D721Med (cell line): Measurements from ENCODE around the gene PCED1A.

Experiments used
- DNase-seq: peaks from one replicate; pipeline ENCODE4 v3.0.0; 2011; ENCODE audit warnings: low spot score; ENCODE audit not compliant: insufficient read length
- FAIRE-seq: peaks from 2 replicates; lab custom pipeline; 2011; peaks lifted over from hg19 to GRCh38; lab: Jason Lieb, UNC
- TF ChIP-seq, protein P1 (sequence below): IDR thresholded peaks from 2 replicates; pipeline ENCODE4 v1.5.1; 2012; ENCODE audit warnings: mild to moderate bottlenecking, control low read depth; ENCODE audit not compliant: insufficient read depth; ENCODE audit errors: missing control alignments

The PCED1A gene

DNA sequence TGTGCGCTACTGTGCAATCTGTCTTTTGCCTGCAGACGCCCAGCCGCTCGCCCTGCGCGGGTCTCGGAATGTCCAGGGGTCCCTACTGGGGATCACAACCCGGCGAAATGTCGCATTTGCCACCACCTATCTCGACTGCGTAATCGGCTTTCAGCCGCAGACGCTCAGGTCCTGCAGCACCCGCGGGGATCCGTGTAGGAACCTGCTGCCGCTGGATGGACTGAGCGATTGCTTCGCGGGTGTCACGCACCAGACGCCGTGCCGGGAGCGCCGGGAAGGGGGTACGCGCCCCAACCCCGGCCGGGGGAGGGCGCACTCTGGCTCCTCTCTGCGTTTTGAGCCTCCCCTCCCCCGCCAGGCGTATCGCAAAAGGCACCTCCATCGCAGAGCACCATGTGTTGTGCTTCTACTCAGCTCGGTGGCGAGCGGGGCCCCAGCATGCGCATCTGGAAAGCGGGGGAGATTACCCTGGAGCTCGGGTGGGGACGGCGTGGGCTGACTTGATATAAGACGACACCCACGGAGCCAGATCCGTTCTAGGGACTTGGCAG lies 32.1 kb upstream of the PCED1A start:
- FAIRE-seq (no peak), DNase-seq (no peak)
- TF ChIP-seq, protein P1, sequence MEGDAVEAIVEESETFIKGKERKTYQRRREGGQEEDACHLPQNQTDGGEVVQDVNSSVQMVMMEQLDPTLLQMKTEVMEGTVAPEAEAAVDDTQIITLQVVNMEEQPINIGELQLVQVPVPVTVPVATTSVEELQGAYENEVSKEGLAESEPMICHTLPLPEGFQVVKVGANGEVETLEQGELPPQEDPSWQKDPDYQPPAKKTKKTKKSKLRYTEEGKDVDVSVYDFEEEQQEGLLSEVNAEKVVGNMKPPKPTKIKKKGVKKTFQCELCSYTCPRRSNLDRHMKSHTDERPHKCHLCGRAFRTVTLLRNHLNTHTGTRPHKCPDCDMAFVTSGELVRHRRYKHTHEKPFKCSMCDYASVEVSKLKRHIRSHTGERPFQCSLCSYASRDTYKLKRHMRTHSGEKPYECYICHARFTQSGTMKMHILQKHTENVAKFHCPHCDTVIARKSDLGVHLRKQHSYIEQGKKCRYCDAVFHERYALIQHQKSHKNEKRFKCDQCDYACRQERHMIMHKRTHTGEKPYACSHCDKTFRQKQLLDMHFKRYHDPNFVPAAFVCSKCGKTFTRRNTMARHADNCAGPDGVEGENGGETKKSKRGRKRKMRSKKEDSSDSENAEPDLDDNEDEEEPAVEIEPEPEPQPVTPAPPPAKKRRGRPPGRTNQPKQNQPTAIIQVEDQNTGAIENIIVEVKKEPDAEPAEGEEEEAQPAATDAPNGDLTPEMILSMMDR, result no peak

DNA sequence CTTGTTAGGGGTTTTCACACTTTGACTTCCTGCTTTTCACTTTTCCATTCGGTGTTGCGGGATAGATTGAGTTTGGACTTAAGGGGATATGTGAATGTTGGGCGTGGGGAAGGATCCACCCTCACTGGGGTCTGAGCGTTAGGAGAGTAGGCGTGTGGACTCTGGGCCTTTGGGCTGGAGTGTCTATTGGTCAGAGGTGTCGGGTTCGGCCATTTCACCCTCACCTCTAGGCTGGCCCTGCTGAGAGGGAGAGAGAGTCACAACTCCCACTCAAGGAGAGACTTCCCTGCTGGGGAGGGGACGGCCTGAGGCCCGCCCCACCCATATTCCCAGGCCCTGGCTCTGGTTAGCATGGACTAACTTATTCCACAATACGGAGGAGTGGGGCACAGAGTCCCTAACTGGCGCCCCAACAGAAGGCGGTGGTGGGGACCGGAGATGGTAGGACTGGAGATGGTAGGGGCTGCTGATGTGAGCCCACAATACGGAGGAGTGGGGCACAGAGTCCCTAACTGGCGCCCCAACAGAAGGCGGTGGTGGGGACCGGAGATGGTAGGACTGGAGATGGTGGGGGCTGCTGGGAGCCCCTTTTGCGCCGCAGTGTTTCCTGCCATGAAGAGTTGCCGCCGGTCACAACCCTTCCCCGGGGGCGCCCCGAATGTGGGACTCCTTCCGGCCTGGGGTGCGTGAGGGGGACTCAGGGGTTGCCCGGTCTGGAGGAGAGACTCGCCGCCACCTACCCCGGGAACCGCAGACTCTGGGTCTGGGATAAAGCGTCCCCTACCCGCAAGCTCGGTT lies 31.4 kb upstream of the PCED1A start:
- TF ChIP-seq, protein P1, result no peak
- DNase-seq, result no peak
- no peak for FAIRE-seq

DNA sequence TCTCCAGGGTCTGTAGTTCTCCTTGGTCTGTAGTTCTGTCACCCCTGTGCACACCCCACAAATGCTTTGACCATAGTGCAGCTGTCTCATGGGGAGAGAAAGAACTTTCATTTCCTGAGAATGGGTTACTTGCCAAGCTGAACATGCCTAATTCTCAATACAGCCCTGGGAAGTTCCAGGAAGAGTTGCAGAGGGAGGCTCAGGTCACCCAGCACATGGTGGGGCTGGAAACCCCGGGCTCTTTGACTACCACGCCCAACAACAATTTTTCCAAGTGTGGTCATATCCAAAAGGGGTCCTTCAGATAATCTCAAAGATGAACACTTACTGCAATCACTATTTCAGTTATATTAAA lies 30.6 kb upstream of the PCED1A start:
- no peak for FAIRE-seq
- DNase-seq, result no peak
- TF ChIP-seq, protein P1, result no peak

DNA sequence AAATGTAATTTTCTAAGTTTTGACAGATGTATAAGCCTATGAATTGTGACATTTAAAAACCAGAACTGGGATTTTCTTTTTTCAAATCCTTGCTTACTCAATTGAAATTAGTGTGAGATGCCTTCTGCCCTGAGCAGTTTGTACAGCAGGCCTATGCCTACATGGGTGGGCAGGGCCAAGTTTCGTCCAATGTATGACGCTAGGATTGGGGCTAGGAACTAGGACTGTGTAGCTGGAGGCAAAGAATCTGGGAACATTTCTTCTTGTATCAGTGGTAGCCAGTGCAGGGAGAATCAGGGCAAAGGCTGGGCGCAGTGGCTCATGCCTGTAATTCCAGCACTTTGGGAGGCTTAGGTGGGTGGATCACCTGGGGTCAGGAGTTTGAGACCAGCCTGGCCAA lies 28.9 kb upstream of the PCED1A start:
- DNase-seq (no peak), FAIRE-seq (no peak)

DNA sequence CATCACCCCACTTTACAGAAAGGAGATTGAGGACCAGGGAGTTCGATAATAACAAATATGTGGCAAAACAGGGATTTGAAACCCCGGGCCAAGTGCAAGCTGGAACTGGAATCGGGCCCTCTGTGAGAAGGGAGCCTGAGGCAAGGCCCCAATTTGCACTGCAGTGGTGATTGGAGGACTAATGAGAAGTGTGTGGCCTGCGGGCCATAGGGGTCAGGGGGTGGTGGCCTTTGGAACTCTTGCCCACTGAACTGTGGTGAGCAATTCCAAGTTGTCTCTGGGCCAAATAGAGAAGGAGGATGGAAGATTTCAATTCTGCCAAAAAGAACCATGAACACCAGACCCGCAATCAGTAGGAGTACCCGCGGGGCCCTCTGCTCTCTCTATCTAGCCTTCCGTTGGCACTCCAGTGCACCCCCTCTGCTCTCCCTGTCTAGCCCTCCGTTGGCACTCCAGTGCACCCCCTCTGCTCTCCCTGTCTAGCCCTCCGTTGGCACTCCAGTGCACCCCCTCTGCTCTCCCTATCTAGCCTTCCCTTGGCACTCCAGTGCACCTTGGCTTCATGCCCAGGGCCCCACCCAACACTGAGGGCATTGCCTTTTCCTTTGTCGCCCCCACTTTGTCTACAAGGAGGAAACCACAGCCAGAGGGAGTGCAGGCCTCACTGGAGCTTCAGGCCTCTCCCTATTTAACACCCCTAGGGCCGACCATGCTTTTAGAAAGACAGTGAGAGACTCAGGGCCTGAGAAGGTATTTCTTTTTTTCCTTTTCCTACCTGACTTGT lies 26.8 kb upstream of the PCED1A start:
- TF ChIP-seq, protein P1, result no peak
- DNase-seq, result no peak
- no peak for FAIRE-seq

More for the DNA sequence above, 28.9 kb upstream of the PCED1A start:
- TF ChIP-seq, protein P1, result no peak

DNA sequence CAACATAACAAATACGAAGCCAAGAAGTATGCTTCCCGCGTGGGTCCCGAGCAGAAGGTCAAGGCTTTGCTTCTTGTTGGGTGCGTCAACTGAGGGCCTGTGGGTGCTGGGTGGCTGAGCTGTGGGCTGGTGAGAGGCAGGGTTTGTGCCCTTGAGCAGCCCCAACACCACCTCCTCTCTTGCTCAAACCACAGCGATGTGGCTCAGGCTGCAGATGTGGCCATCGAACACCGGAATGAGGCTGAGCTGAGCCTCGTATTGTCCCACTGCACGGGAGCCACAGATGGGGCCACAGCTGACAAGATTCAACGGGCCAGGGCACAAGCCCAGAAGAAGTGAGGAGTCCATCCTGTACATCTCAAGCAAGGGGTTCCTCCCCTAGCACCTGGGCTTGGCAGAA lies 25.8 kb upstream of the PCED1A start:
- TF ChIP-seq, protein P1, result no peak
- FAIRE-seq, result no peak
- no peak for DNase-seq
